ENCODE data around the gene IGF2BP2. TPM values are rescaled to one million over a fixed set of nuclear protein-coding genes. Genes with fewer than 3 reads are reported as not detected.

Gene IGF2BP2
- total and polyA plus RNA-seq, 8 donors = 4.0 to 303 (median 29.0) TPM

DNA sequence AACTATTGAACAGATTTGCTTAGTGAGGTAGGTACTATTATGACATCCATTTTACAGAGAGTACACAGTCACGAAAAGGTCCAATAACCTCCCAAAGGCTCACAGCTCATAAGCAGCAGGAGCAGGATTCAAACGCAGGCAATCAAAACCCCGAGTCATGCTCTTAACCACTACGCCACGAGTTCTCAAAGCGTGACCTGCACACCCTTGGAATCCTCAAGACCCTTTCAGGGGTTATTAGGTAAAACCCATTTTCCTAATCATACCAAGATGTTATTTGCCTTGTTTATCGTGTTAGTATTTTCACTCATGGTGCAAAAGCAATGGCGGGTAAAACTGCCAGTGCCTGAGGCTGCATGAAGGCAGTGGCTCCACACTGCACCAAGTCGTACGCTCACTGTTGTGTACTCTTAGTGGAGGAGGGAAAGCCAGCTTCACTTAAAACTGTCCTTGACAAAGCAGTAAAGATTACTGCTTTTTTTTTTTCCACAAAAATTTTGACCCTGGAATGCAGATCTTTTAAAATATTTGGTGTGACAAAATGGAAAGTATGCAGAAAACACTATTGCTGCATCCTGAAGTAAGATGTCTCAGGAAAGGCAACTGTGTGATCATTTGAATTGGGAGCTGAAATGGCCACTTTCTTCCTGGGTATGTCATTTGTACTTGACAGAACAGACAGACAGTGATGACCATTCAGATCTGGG, 96.1 kb downstream of the IGF2BP2 start:
- Histone ChIP-seq H3K4me1 (no peaks in the 10 kb centered on the region), H3K9me3 (no peaks in the 10 kb centered on the region), H3K36me3 (no peaks in the 10 kb centered on the region), H3K27ac (no peak overlapping the region), H3K27me3 (no peaks in the 10 kb centered on the region), H3K4me3 (no peak overlapping the region)
- DNase-seq = no peak
- WGBS, 5 donors = 87 to 90% (median 89%) methylated on average over 10 of the region's 10 CpGs
- intact Hi-C loops (cut with DNase I; ENCODE audit: low total_unique reads) = no loop called here
- TF ChIP-seq EP300 (IDR thresholded peaks at IDR 0.05) (no peak), POLR2A (IDR thresholded peaks at IDR 0.05) (no peak), POLR2AphosphoS5 (IDR thresholded peaks at IDR 0.05) (no peak)
- TF ChIP-seq, protein P1, sequence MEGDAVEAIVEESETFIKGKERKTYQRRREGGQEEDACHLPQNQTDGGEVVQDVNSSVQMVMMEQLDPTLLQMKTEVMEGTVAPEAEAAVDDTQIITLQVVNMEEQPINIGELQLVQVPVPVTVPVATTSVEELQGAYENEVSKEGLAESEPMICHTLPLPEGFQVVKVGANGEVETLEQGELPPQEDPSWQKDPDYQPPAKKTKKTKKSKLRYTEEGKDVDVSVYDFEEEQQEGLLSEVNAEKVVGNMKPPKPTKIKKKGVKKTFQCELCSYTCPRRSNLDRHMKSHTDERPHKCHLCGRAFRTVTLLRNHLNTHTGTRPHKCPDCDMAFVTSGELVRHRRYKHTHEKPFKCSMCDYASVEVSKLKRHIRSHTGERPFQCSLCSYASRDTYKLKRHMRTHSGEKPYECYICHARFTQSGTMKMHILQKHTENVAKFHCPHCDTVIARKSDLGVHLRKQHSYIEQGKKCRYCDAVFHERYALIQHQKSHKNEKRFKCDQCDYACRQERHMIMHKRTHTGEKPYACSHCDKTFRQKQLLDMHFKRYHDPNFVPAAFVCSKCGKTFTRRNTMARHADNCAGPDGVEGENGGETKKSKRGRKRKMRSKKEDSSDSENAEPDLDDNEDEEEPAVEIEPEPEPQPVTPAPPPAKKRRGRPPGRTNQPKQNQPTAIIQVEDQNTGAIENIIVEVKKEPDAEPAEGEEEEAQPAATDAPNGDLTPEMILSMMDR (IDR thresholded peaks at IDR 0.05) = no peak

DNA sequence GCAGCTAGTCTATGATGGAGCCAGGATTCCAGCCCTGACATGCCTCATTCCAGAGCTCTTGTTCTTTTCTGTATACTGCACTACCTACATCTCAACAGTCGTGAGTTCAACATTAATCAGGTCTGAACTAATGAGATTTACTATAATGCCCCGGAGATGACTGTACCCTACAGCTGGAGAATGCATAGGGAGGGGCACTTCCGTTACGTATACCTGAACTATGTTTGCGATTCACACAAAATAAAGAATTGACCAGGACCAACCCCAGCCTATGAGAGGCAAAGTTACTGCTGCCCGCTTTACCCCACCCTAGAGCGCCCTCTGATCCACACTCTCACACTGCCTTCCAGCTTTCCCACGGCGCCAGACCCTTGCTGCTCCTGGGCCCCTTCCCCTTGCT, 97.0 kb downstream of the IGF2BP2 start:
- H3K4me3 ChIP-seq = no peak overlapping the region
- no peaks in the 10 kb centered on the region for H3K27me3 ChIP-seq
- H3K9me3 ChIP-seq = no peaks in the 10 kb centered on the region
- TF ChIP-seq EP300 (IDR thresholded peaks at IDR 0.05) = no peak
- TF ChIP-seq POLR2A (IDR thresholded peaks at IDR 0.05) = no peak
- TF ChIP-seq, protein P1 (IDR thresholded peaks at IDR 0.05) = no peak
- TF ChIP-seq POLR2AphosphoS5 (IDR thresholded peaks at IDR 0.05) = no peak
- no peaks in the 10 kb centered on the region for H3K36me3 ChIP-seq
- no peaks in the 10 kb centered on the region for H3K4me1 ChIP-seq
- WGBS, 5 donors = 77 to 91% (median 82%) methylated on average over 9 of the region's 9 CpGs
- intact Hi-C loops (cut with DNase I; ENCODE audit: low total_unique reads) = no loop called here
- H3K27ac ChIP-seq = no peak overlapping the region
- DNase-seq = no peak

GRCh38 chr3:185726254-185726967, 98.4 kb downstream of the IGF2BP2 start:
- intact Hi-C loops (cut with DNase I; ENCODE audit: low total_unique reads) = no loop called here
- Histone ChIP-seq H3K9me3 (no peaks in the 10 kb centered on the region), H3K4me3 (no peak overlapping the region), H3K36me3 (no peaks in the 10 kb centered on the region), H3K27ac (no peak overlapping the region), H3K4me1 (no peaks in the 10 kb centered on the region), H3K27me3 (no peaks in the 10 kb centered on the region)
- TF ChIP-seq EP300 (IDR thresholded peaks at IDR 0.05) (no peak), POLR2A (IDR thresholded peaks at IDR 0.05) (no peak), POLR2AphosphoS5 (IDR thresholded peaks at IDR 0.05) (no peak)
- TF ChIP-seq, protein P1 (IDR thresholded peaks at IDR 0.05) = no peak
- DNase-seq = no peak
- WGBS, 5 donors = 71 to 79% (median 75%) methylated on average over 6 of the region's 6 CpGs

DNA sequence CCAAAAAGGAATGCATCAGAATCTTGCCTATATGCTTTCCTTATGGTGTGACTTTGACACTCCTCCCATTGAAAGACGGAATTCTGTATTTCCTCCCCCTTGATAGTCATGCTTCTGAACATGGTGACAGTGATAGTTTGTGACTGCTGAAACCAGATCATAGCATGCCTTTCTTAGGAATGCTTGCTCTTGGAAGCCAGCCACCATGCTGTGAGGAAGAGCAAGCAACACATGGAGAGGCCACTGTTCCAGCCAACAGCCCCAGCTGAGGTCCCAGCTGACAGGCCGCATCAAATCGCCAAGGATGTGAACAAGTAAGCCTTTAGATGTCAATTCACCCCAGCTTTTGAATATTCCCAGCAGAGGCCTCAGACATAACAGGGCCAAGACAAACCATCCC, 100.1 kb downstream of the IGF2BP2 start:
- intact Hi-C loops (cut with DNase I; ENCODE audit: low total_unique reads) = no loop called here
- no peaks in the 10 kb centered on the region for H3K9me3 ChIP-seq
- no peak for TF ChIP-seq EP300 (IDR thresholded peaks at IDR 0.05)
- TF ChIP-seq, protein P1 (IDR thresholded peaks at IDR 0.05) = no peak
- TF ChIP-seq POLR2A (IDR thresholded peaks at IDR 0.05) = no peak
- no peak for TF ChIP-seq POLR2AphosphoS5 (IDR thresholded peaks at IDR 0.05)
- no peak for DNase-seq
- H3K4me1 ChIP-seq = no peaks in the 10 kb centered on the region
- no peak overlapping the region for H3K27ac ChIP-seq
- no peaks in the 10 kb centered on the region for H3K27me3 ChIP-seq
- H3K4me3 ChIP-seq = no peak overlapping the region
- no peaks in the 10 kb centered on the region for H3K36me3 ChIP-seq
- WGBS, 5 donors = 90 to 95% (median 91%) methylated on average over 1 to 3 of the region's 3 CpGs
